ENCODE results near the gene CD151. TPM values are rescaled to one million over a fixed set of nuclear protein-coding genes. Genes with fewer than 3 reads are reported as not detected.

The CD151 gene
- total RNA-seq, 1 experiment from 2014 or later = 296 TPM

DNA sequence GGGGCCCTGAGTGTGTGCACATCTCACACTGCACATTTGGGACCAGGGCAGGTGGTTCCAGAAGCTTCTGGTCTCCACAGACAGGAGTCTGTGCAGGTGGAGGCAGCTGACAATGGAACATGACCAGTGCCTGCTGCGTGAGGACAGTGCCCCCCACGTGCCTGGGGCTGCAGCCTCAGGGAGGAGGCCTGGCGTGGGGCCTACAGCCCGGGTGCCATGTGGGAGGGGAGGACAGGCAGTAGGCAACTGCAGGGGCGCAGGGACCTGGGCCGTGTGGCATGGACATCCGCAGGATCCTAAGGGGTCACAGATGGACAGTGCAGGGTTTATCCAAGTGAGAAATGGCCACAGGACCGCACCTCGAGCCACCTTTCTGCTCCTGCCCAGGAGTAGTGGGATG lies 38.7 kb downstream of the CD151 start:
- H3K27me3 ChIP-seq (ENCODE audit: insufficient read depth, low read length) = no peaks in the 10 kb centered on the region
- CTCF ChIA-PET = no interaction called here
- H2AFZ ChIP-seq (ENCODE audit: low read depth, low read length, poor library complexity, severe bottlenecking) = no peak overlapping the region
- no peak for ATAC-seq
- H3K4me1 ChIP-seq (ENCODE audit: control insufficient read depth in 1 of 2, insufficient read depth in 2 of 2, low read length in 2 of 2) = peaks cover 0 to 29% of the 10 kb centered on the region in 2 experiments; a peak in 2 of 4 replicates
- H3K9me3 ChIP-seq (ENCODE audit: control insufficient read depth in 1 of 2, insufficient read depth in 1 of 2, low read depth in 1 of 2, low read length in 2 of 2) = no peaks in the 10 kb centered on the region
- RAD21 ChIA-PET (ENCODE audit: low non-redundant PET in 1 of 2, low total read pairs in 2 of 2, uncharacterized antibody in 2 of 2, unreplicated experiment in 2 of 2) = no interaction called here
- TF ChIP-seq SIN3A (IDR thresholded peaks at IDR 0.05; ENCODE audit: low read depth) (no peak), TCF7L2 (IDR thresholded peaks at IDR 0.05; ENCODE audit: borderline replicate concordance, extremely low read depth, insufficient read depth, insufficient read length) (no peak), SP1 (IDR thresholded peaks at IDR 0.05; ENCODE audit: low read depth) (no peak), CEBPB (IDR thresholded peaks at IDR 0.05; ENCODE audit: low read depth) (no peak), EZH2 (IDR thresholded peaks at IDR 0.05) (no peak)
- BruUV-seq (replicated peaks) = no TSS peak
- no peak overlapping the region for H3K4me2 ChIP-seq (ENCODE audit: low read length)
- intact Hi-C loops (cut with micrococcal nuclease) = loop anchor here (10.0 kb wide), 1 partner anchor 183 kb away; no protein-coding TSS in a partner anchor
- H3K9me2 ChIP-seq (ENCODE audit: insufficient read depth) = no peaks in the 10 kb centered on the region
- no peak overlapping the region for H3K27ac ChIP-seq (ENCODE audit: low read depth, low read length)
- H3K79me2 ChIP-seq (ENCODE audit: insufficient read depth, low read length) = no peaks in the 10 kb centered on the region
- H3K4me3 ChIP-seq (replicated peaks in 1 of 2; ENCODE audit: low read depth in 1 of 2, low read length in 2 of 2) = no peak overlapping the region
- DNase-seq (ENCODE audit: low read depth, low spot score) = no peak
- POLR2A ChIA-PET = no interaction called here
- H3K36me3 ChIP-seq (ENCODE audit: control insufficient read depth in 1 of 2, insufficient read depth in 2 of 2, low read length in 2 of 2) = no peaks in the 10 kb centered on the region
- no peak overlapping the region for H3K9ac ChIP-seq (ENCODE audit: low read length)
- no peaks in the 10 kb centered on the region for H4K20me1 ChIP-seq (ENCODE audit: insufficient read depth)

DNA sequence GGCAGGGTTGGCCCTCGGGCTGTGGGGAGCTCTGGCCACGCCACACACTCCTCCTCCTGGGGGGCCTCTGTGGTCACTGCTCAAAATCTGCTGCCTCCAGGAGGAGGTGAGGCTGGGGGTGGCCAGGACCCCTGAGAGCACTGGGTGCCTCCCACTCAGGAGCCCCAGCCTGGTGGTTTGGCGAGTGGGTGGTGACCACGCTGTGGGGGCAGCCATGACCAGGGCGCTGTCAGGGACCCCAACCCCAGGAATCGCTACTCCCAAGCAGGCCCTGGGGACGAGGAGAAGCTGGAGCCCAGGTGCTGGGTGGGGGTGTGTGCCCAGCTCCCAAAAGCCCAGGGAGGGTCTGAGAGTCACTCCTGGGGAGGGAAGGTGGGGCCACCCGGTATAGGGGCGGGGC lies 40.0 kb downstream of the CD151 start:
- ChIA-PET CTCF (interaction anchor here (1.0 kb wide), 1 partner anchor 16 kb away, joined by 3 read pairs; no protein-coding TSS in a partner anchor), RAD21 (ENCODE audit: low non-redundant PET in 1 of 2, low total read pairs in 2 of 2, uncharacterized antibody in 2 of 2, unreplicated experiment in 2 of 2) (no interaction called here), POLR2A (no interaction called here)
- H3K9ac ChIP-seq (ENCODE audit: low read length) = no peak overlapping the region
- no peaks in the 10 kb centered on the region for H3K79me2 ChIP-seq (ENCODE audit: insufficient read depth, low read length)
- H2AFZ ChIP-seq (ENCODE audit: low read depth, low read length, poor library complexity, severe bottlenecking) = no peak overlapping the region
- BruUV-seq (replicated peaks) = no TSS peak
- no peaks in the 10 kb centered on the region for H3K9me3 ChIP-seq (ENCODE audit: control insufficient read depth in 1 of 2, insufficient read depth in 1 of 2, low read depth in 1 of 2, low read length in 2 of 2)
- TF ChIP-seq CEBPB (IDR thresholded peaks at IDR 0.05; ENCODE audit: low read depth) (no peak), TCF7L2 (IDR thresholded peaks at IDR 0.05; ENCODE audit: borderline replicate concordance, extremely low read depth, insufficient read depth, insufficient read length) (no peak), EZH2phosphoT487 (IDR thresholded peaks at IDR 0.05; ENCODE audit: borderline replicate concordance) (no peak), YY1 (IDR thresholded peaks at IDR 0.05; ENCODE audit: extremely low read depth, insufficient replicate concordance, low read depth, low read length) (no peak), ELF1 (IDR thresholded peaks at IDR 0.05; ENCODE audit: borderline replicate concordance, low read depth) (no peak), POLR2A (IDR thresholded peaks at IDR 0.05; ENCODE audit: borderline replicate concordance, extremely low read depth, insufficient read depth, insufficient read length) (no peak)
- TF ChIP-seq, protein P1, sequence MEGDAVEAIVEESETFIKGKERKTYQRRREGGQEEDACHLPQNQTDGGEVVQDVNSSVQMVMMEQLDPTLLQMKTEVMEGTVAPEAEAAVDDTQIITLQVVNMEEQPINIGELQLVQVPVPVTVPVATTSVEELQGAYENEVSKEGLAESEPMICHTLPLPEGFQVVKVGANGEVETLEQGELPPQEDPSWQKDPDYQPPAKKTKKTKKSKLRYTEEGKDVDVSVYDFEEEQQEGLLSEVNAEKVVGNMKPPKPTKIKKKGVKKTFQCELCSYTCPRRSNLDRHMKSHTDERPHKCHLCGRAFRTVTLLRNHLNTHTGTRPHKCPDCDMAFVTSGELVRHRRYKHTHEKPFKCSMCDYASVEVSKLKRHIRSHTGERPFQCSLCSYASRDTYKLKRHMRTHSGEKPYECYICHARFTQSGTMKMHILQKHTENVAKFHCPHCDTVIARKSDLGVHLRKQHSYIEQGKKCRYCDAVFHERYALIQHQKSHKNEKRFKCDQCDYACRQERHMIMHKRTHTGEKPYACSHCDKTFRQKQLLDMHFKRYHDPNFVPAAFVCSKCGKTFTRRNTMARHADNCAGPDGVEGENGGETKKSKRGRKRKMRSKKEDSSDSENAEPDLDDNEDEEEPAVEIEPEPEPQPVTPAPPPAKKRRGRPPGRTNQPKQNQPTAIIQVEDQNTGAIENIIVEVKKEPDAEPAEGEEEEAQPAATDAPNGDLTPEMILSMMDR (IDR thresholded peaks at IDR 0.05 in 2 of 3, conservative IDR thresholded peaks at IDR 0.05 in 1 of 3; ENCODE audit: borderline replicate concordance in 1 of 3, insufficient read depth in 1 of 3, low read depth in 2 of 3, low read length in 2 of 3) = no peak
- TF ChIP-seq, protein P2, sequence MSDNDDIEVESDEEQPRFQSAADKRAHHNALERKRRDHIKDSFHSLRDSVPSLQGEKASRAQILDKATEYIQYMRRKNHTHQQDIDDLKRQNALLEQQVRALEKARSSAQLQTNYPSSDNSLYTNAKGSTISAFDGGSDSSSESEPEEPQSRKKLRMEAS (IDR thresholded peaks at IDR 0.05) = no peak
- no peak overlapping the region for H3K27ac ChIP-seq (ENCODE audit: low read depth, low read length)
- H3K36me3 ChIP-seq (ENCODE audit: control insufficient read depth in 1 of 2, insufficient read depth in 2 of 2, low read length in 2 of 2) = no peaks in the 10 kb centered on the region
- H3K27me3 ChIP-seq (ENCODE audit: insufficient read depth, low read length) = no peaks in the 10 kb centered on the region
- ATAC-seq (no peak), DNase-seq (ENCODE audit: low read depth, low spot score) (no peak)
- intact Hi-C loops (cut with micrococcal nuclease) = loop anchor here (10.0 kb wide), 1 partner anchor 182 kb away; no protein-coding TSS in a partner anchor
- peak overlapping the region; percentile 38 for H3K4me2 ChIP-seq (ENCODE audit: low read length)
- H3K4me1 ChIP-seq (ENCODE audit: control insufficient read depth in 1 of 2, insufficient read depth in 2 of 2, low read length in 2 of 2) = peaks cover 0 to 21% of the 10 kb centered on the region in 2 experiments; a peak in 3 of 4 replicates
- no peaks in the 10 kb centered on the region for H3K9me2 ChIP-seq (ENCODE audit: insufficient read depth)
- H4K20me1 ChIP-seq (ENCODE audit: insufficient read depth) = no peaks in the 10 kb centered on the region
- H3K4me3 ChIP-seq (replicated peaks in 1 of 2; ENCODE audit: low read depth in 1 of 2, low read length in 2 of 2) = no peak overlapping the region
